Activated T-helper 9 cell treated with anti-CD3 and anti-CD28 coated beads, Interleukin-2, amount 50 U/mL, for 16 hours (primary cell): ENCODE measurements around the gene GPR137B.

Experiments used
- DNase-seq: peaks from one replicate; pipeline ENCODE4 v3.0.0-alpha.2; 2020; ENCODE audit warnings: low read depth

The GPR137B gene

GRCh38 chr1:236114076-236114747, 28.1 kb upstream of the GPR137B start:
- DNase-seq, result no peak

GRCh38 chr1:236117710-236118109, 24.6 kb upstream of the GPR137B start:
- DNase-seq, result no peak

GRCh38 chr1:236119943-236120484, 22.3 kb upstream of the GPR137B start:
- DNase-seq, result no peak

- DNase-seq, result no peak
Observed at GRCh38 chr1:236120721-236121153, 21.6 kb upstream of the GPR137B start.

- no peak for DNase-seq
Observed at GRCh38 chr1:236122176-236122575, 20.2 kb upstream of the GPR137B start.

GRCh38 chr1:236123563-236123962, 18.8 kb upstream of the GPR137B start:
- no peak for DNase-seq

GRCh38 chr1:236124965-236125364, 17.4 kb upstream of the GPR137B start:
- DNase-seq, result no peak

- no peak for DNase-seq
Observed at GRCh38 chr1:236127045-236127444, 15.3 kb upstream of the GPR137B start.

- no peak for DNase-seq
Observed at GRCh38 chr1:236128646-236129178, 13.6 kb upstream of the GPR137B start.

GRCh38 chr1:236129306-236129705, 13.0 kb upstream of the GPR137B start:
- DNase-seq, result no peak

GRCh38 chr1:236130372-236130771, 12.0 kb upstream of the GPR137B start:
- DNase-seq, result no peak

- DNase-seq, result no peak
Observed at GRCh38 chr1:236131916-236132315, 10.4 kb upstream of the GPR137B start.

GRCh38 chr1:236132420-236133046, 9.8 kb upstream of the GPR137B start:
- DNase-seq, result no peak

GRCh38 chr1:236133339-236133738, 9.0 kb upstream of the GPR137B start:
- no peak for DNase-seq

GRCh38 chr1:236133802-236134201, 8.5 kb upstream of the GPR137B start:
- no peak for DNase-seq

GRCh38 chr1:236137285-236137852, 5.0 kb upstream of the GPR137B start:
- no peak for DNase-seq

- no peak for DNase-seq
Observed at GRCh38 chr1:236139495-236139894, 2.8 kb upstream of the GPR137B start.

- no peak for DNase-seq
Observed at GRCh38 chr1:236140705-236141446, 1.5 kb upstream of the GPR137B start.

- no peak for DNase-seq
Observed at GRCh38 chr1:236141447-236142252, 689 bp upstream of the GPR137B start.

- DNase-seq, result no peak
Observed at GRCh38 chr1:236143104-236143948, 987 bp downstream of the GPR137B start.
